Activated T-cell treated with anti-CD3 and anti-CD28 coated beads, Interleukin-2, amount 50 U/mL, for 1 hour (primary cell): ENCODE data around the gene CCDC86.

ENCODE experiments used
- DNase-seq: peaks from one replicate; pipeline ENCODE4 v3.0.0-alpha.2; 2020

CCDC86 gene

GRCh38 chr11:60899046-60899936, 57.4 kb downstream of the CCDC86 start:
- no peak for DNase-seq

- DNase-seq = no peak
Observed at GRCh38 chr11:60899977-60900376, 58.1 kb downstream of the CCDC86 start.
